HFF-Myc (cell line): Measurements from ENCODE around the gene EN1.

Experiments used
- DNase-seq: peaks from one replicate; pipeline ENCODE4 v3.0.0-alpha.2; 2011; ENCODE audit warnings: low read depth; ENCODE audit errors: extremely low read depth
- H3K4me3 ChIP-seq: replicated peaks from 2 replicates; pipeline ENCODE4 v1.5.1; 2011; ENCODE audit warnings: low read depth, mild to moderate bottlenecking, control low read depth, low read length
- CTCF ChIP-seq: IDR thresholded peaks from 2 replicates; pipeline ENCODE4 v1.5.1; 2012; ENCODE audit warnings: mild to moderate bottlenecking, low read depth, low read length, control low read depth; ENCODE audit errors: missing control alignments

EN1 gene

GRCh38 chr2:118805064-118805690 is 42.3 kb downstream of the EN1 start:
- DNase-seq: no peak
- H3K4me3 ChIP-seq: no peak overlapping the region
- TF ChIP-seq CTCF: no peak

GRCh38 chr2:118803012-118803411 is 44.4 kb downstream of the EN1 start:
- no peak for TF ChIP-seq CTCF
- no peak for DNase-seq

DNA sequence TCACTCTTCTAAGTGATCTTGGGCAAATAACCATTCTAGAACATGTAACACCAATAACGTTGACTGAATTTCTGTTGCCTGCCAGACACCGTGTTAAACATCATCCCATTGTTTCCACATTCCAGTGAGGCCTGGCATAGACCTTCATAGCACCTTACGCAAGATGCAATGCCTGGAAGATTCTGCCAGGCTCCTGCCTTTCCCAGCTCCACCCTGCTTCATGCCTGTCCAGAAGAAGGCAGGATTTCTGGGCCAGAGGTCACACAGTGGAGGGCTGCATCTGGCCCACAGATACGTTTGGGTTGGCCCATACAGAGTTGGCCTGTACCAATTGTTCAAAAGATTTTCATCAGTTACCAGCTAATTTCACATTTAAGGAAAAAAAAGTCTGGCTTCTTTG is 46.3 kb downstream of the EN1 start:
- TF ChIP-seq CTCF: no peak
- DNase-seq: no peak
- H3K4me3 ChIP-seq: no peak overlapping the region

More at GRCh38 chr2:118803012-118803411, 44.4 kb downstream of the EN1 start:
- H3K4me3 ChIP-seq: no peak overlapping the region

DNA sequence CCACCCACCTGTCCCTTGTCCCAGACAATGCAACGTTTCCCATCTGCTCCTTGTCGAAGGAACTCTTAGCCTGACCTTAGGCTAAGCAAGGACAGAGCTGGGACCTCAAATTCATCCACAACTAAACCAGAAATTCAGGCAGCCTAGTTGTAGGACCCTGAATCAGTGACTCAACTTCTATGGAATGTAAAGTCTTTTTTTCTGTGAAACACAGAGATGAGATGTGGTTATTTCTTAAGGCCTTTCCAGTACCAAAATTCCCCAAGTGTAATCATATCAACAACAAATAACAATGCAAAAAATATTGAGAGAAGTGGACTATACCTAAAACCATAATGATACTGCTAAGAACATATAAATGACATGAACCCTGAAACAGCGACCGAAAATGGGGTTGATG is 46.7 kb downstream of the EN1 start:
- no peak for TF ChIP-seq CTCF
- DNase-seq: no peak
- no peak overlapping the region for H3K4me3 ChIP-seq

GRCh38 chr2:118794546-118794945 is 52.9 kb downstream of the EN1 start:
- TF ChIP-seq CTCF: no peak
- no peak overlapping the region for H3K4me3 ChIP-seq
- no peak for DNase-seq
